GM04503 (cell line): ENCODE data around the gene TMPRSS9.
A peak's percentile ranks its signal among the peaks of the same experiment; 100 is the strongest.

Experiments
- DNase-seq: peaks from one replicate; pipeline ENCODE4 v3.0.0-alpha.2; 2012; ENCODE audit warnings: low read depth

The TMPRSS9 gene

DNA sequence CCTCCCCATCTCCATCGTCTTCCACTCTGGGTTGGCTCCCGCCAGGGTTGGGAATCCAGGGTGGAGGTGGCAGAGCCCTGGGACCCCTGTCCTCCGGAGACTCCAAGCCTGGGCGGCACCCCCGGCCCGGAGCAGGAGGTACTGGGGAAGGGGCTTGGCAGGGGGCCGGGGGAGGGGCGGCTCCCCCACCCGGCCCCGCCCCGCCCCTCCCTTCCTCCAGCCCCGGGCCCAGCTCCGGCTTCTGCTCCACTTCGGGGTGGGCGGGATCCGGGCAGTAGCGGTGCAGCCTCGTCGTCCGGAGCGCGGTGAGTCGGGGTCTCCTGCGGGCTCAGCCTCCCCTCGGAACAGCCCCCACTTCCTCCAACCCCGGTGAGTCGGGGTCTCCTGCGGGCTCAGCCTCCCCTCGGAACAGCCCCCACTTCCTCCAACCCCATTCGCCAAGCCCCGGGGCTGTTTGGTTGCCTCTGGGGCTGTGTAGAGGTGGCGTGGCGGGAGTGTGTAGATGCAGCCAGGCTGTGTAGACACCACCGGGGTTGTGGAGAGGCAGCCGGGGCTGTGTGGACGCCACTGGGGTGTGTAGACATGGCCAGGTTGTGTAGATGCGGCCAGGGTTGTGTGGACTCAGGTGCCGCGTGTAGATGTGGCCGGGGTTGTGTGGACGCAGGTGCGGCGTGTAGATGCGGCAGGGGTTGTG, at the start of gene TMPRSS9:
TSS of gene TMPRSS9 (plus strand) at position 274 of the 694 bp plus-strand sequence. CDS start 29,521 bp downstream, outside the sequence.
- DNase-seq, result no peak

DNA sequence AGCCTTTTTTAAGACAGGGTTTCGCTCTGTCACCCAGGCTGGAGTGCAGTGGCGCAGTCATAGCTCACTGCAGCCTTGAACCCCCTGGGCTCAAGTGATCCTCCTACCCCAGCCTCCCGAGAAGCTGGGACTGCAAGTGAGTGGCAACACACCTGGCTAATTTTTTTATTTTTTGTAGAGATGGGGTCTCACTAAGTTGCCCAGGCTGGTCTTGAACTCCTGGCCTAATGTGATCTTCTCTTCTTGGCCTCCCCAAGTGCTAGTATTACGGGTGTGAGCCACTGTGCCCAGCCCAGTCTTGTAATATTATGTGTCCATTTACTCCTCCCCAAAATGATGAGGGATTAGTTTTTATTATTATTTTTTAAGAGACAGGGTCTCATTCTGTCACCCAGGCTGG, 49.0 kb upstream of the TMPRSS9 start:
- no peak for DNase-seq

GRCh38 chr19:2312820-2313501, 47.1 kb upstream of the TMPRSS9 start:
- no peak for DNase-seq

- DNase-seq, result no peak
Observed at GRCh38 chr19:2315121-2315817, 44.8 kb upstream of the TMPRSS9 start.

- DNase-seq, result no peak
Observed at GRCh38 chr19:2315818-2316353, 44.2 kb upstream of the TMPRSS9 start.

DNA sequence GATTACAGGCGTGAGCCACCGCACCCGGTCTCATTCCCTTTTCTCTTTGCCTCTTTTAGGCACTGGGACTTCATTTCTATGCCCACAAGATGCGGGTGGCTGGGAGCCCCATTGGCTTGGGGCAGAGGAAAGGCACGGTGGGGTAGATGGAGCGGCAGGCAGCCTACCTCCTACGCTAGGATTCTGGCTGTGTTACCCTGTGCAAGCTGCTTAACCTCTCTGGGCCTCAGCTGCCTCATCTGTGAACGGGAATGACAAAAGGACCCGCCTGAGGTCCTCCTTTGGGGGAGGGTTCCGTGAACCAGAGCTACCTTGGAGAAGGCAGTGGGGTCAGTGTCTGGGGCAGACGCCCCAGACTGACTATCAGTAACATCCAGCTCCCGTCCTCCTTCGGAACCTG, 42.8 kb upstream of the TMPRSS9 start:
- DNase-seq, result no peak

DNA sequence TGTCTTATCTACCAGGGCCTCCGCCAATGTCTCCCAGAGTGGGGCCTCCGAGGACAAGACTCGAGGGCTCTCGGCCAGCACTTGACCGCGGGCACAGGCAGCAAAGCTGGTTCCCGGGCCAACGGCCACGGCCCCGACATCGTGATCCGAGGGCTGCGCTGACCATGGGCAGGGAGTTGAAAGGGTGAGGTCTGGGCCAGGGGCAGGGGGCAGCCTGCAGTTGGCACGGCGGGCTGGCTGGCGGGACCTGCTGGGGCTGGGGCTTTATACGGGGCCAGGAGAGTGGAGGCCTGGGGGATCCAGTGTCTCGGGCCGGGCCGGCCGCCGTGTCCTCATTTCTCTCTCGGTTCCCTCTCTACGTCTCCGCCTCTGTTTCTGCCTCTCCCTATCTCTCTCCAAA, 42.3 kb upstream of the TMPRSS9 start:
- no peak for DNase-seq

DNA sequence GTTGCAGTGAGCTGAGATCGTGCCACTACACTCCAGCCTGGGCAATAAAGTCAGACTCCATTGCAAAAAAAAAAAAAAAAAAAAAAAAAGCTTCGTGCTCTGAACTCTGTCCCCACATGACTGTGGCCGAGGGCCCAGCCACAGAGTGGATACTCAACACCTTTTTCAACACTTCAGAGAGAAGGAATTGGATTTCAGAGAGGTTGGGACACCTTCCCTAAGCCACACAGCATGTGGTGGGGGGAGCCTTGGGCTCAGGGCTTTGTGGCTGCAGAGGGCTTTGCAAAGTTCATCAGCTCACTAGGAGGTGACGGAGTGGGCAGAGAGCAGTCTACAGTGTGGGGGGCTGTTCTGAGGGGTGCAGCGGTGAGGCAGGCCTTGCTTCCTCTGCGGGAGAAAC, 41.1 kb upstream of the TMPRSS9 start:
- no peak for DNase-seq

DNA sequence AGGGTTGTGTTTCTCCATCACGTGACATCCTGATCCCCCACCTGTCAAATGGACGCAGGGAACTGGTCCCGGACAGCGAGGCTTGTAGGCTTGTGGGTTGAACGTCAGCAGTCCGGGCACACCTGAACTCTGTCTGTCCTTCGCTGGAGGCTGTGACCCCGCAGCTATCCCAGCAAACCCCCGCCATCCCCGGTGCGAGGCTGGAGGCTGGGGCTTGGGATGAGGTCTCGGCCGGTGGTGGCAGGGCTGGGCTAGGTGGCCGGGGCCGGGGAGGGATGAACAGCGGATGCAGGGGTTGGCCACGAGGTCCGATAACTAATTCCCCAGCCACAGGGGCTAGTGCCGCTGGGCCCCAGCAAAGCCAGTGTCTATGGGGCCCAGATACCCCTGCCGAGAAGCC, 40.5 kb upstream of the TMPRSS9 start:
- no peak for DNase-seq

- no peak for DNase-seq
Observed at GRCh38 chr19:2320049-2320448, 40.0 kb upstream of the TMPRSS9 start.

DNA sequence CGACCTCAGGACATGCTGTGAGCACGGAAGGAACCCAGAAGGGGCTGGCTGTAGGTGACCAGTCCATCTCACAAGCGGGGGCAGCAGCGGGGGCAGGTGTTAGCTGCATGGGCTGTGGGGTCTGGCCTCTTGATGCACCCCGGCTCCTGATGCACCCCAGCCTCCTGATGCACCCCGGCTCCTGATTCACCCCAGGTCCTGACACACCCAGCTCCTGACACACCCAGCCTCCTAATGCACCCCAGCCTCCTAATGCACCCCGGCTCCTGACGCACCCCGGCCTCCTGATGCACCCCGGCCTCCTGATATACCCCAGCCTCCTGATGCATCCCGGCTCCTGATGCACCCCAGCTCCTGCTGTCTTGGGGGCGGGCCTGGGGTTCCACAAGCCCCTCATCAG, 39.1 kb upstream of the TMPRSS9 start:
- DNase-seq, result no peak

- no peak for DNase-seq
Observed at GRCh38 chr19:2321565-2322283, 38.3 kb upstream of the TMPRSS9 start.

GRCh38 chr19:2323707-2324106, 36.4 kb upstream of the TMPRSS9 start:
- no peak for DNase-seq

DNA sequence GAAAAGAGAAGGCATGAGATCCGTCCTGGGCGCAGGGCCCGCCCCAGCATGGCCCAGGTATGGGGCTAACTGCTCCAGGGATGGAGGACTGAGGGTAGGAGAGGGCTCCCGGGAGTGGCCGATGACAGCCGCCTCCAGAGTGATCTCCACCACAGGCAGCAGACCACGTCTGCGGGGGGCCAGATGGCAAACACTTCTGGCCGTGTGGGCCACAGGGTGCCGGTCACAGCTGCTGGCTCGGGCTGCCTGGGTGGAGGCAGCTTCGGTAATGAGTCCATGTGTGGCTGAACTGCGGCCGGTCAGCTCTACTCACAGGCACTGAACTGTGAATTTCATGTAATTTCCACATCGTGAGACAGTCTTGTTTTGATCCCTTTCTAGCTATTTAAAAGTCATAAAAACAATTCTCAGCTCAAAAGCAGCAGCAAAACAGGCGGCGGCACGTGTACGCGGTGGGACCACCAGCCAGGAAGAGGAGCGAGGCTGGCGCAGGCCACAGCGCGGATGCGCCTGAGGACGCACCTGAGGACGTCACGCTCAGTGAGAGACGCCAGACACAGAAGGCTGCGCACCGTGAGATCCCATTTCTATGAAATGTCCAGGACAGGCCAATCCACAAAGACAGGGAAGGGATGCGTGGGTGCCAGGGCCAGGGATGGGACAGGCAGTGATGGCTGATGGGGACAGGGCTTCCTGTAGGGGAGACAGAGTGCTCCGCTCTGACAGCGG, 35.7 kb upstream of the TMPRSS9 start:
- no peak for DNase-seq

GRCh38 chr19:2325281-2326046, 34.6 kb upstream of the TMPRSS9 start:
- DNase-seq, result no peak

- no peak for DNase-seq
Observed at GRCh38 chr19:2326699-2327360, 33.2 kb upstream of the TMPRSS9 start.

- DNase-seq, result peak; percentile 68
Observed at GRCh38 chr19:2327773-2328400, 32.2 kb upstream of the TMPRSS9 start.

DNA sequence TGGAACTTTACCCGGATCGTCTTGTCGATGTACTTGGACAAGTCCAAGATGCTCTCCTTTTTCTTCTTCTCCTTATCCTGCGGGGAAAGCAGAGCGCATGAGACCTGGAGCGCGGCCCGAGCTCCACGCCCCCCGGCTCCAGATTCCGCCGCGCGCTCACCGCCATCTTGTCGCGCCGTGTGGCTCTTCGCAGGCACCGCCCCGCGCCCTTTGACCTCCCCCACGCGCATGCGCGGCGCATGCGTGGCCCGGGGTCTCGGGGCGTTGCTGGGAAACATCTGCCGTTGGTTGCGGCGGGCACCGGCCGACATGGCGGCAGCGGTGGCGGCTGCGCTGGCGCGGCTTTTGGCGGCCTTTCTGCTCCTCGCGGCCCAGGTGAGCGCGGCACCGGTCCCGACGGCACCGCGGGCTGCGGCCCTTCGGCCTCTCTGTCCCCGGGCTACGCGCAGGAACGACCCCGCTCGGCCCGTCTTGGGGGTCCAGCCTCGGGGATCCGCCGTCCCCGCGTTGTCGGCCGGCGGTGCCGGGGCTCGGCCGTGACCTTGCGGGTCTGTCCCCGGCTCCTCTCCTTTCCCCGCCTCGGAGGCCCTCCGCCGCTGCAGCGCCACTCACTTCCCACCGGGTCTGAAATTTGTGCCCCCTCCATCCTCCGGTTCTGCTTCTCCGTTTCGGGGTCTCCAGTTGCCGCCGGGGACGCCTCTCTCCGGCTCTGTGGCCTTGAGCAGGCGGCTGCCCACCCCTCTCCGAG, 31.5 kb upstream of the TMPRSS9 start, which contains the start of the genes LSM7 and SPPL2B:
TSS of gene LSM7 (minus strand) at position 186 of the 748 bp plus-strand sequence. CDS start at position 166, 20 bp downstream.
TSS of gene SPPL2B (plus strand) at position 284 of the 748 bp plus-strand sequence. CDS start at position 310, 26 bp downstream.
- DNase-seq, result peak; percentile 27

GRCh38 chr19:2329149-2329478, 31.0 kb upstream of the TMPRSS9 start:
- no peak for DNase-seq
